ENCODE measurements around the gene LPAR5.
A peak's percentile ranks its signal among the peaks of the same experiment; 100 is the strongest.

The LPAR5 gene

GRCh38 chr12:6607751-6608591 lies 27.8 kb downstream of the LPAR5 start (continued):
- peak; percentile 85 for TF ChIP-seq INSM2 (tag by site-specific recombination; IDR thresholded peaks at IDR 0.05)
- TF ChIP-seq MEIS1 (CRISPR knock-in tag; IDR thresholded peaks at IDR 0.05; ENCODE audit: borderline replicate concordance): no peak
- TF ChIP-seq ZBTB1 (tag by site-specific recombination; IDR thresholded peaks at IDR 0.05): no peak
- peak; percentile 72; the same call in 1 of the 2 replicates for TF ChIP-seq ZNF155 (tag by site-specific recombination; IDR thresholded peaks at IDR 0.05)
- TF ChIP-seq ZNF223 (tag by site-specific recombination; IDR thresholded peaks at IDR 0.05): no peak
- no peak for TF ChIP-seq ZNF658 (tag by site-specific recombination; IDR thresholded peaks at IDR 0.05)
- TF ChIP-seq YY2 (tag by site-specific recombination; IDR thresholded peaks at IDR 0.05): no peak
- peak; percentile 67 for TF ChIP-seq SP7 (tag by site-specific recombination; IDR thresholded peaks at IDR 0.05)
- no peak for TF ChIP-seq SCRT1 (tag by site-specific recombination; IDR thresholded peaks at IDR 0.05; ENCODE audit: borderline replicate concordance)
- peak; percentile 78; the same call in 1 of the 2 replicates for TF ChIP-seq ZNF558 (tag by site-specific recombination; IDR thresholded peaks at IDR 0.05)
- TF ChIP-seq, protein P1, sequence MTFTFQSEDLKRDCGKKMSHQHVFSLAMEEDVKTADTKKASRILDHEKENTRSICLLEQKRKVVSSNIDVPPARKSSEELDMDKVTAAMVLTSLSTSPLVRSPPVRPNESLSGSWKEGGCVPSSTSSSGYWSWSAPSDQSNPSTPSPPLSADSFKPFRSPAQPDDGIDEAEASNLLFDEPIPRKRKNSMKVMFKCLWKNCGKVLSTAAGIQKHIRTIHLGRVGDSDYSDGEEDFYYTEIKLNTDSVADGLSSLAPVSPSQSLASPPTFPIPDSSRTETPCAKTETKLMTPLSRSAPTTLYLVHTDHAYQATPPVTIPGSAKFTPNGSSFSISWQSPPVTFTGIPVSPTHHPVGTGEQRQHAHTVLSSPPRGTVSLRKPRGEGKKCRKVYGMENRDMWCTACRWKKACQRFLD (tag by site-specific recombination; IDR thresholded peaks at IDR 0.05): no peak
- no peak for TF ChIP-seq ZNF354C (tag by site-specific recombination; IDR thresholded peaks at IDR 0.05; ENCODE audit: borderline replicate concordance, low read depth)
- no peak for TF ChIP-seq ZNF274 (IDR thresholded peaks at IDR 0.05; ENCODE audit: low read length)
- no peak for TF ChIP-seq ZNF274 (tag by site-specific recombination; IDR thresholded peaks at IDR 0.05; ENCODE audit: borderline replicate concordance)
- TF ChIP-seq ZNF555 (tag by site-specific recombination; conservative IDR thresholded peaks at IDR 0.05): no peak
- no peak for TF ChIP-seq ZNF747 (tag by site-specific recombination; IDR thresholded peaks at IDR 0.05)
- no peak for TF ChIP-seq MZF1 (tag by site-specific recombination; IDR thresholded peaks at IDR 0.05; ENCODE audit: borderline replicate concordance)
- TF ChIP-seq, protein P2, sequence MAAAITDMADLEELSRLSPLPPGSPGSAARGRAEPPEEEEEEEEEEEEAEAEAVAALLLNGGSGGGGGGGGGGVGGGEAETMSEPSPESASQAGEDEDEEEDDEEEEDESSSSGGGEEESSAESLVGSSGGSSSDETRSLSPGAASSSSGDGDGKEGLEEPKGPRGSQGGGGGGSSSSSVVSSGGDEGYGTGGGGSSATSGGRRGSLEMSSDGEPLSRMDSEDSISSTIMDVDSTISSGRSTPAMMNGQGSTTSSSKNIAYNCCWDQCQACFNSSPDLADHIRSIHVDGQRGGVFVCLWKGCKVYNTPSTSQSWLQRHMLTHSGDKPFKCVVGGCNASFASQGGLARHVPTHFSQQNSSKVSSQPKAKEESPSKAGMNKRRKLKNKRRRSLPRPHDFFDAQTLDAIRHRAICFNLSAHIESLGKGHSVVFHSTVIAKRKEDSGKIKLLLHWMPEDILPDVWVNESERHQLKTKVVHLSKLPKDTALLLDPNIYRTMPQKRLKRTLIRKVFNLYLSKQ (tag by site-specific recombination; IDR thresholded peaks at IDR 0.05; ENCODE audit: borderline replicate concordance): no peak
- TF ChIP-seq ZBTB26 (tag by site-specific recombination; optimal IDR thresholded peaks at IDR 0.05): no peak
- 0 out of 2 replicates have a peak, but pooled peaks have one; percentile 24 for TF ChIP-seq ZNF146 (tag by site-specific recombination; IDR thresholded peaks at IDR 0.05)
- TF ChIP-seq TCF7L2 (IDR thresholded peaks at IDR 0.05; ENCODE audit: borderline replicate concordance, low read depth, low read length): no peak
- no peak for TF ChIP-seq ZNF341 (tag by site-specific recombination; IDR thresholded peaks at IDR 0.05; ENCODE audit: low read depth)
- TF ChIP-seq BCL11A (tag by site-specific recombination; IDR thresholded peaks at IDR 0.05; ENCODE audit: low read depth): peak; percentile 50
- TF ChIP-seq REPIN1 (tag by site-specific recombination; IDR thresholded peaks at IDR 0.05; ENCODE audit: low read depth): no peak
- no peak for TF ChIP-seq CTCF (tag by site-specific recombination; IDR thresholded peaks at IDR 0.05)
- TF ChIP-seq, protein P3, sequence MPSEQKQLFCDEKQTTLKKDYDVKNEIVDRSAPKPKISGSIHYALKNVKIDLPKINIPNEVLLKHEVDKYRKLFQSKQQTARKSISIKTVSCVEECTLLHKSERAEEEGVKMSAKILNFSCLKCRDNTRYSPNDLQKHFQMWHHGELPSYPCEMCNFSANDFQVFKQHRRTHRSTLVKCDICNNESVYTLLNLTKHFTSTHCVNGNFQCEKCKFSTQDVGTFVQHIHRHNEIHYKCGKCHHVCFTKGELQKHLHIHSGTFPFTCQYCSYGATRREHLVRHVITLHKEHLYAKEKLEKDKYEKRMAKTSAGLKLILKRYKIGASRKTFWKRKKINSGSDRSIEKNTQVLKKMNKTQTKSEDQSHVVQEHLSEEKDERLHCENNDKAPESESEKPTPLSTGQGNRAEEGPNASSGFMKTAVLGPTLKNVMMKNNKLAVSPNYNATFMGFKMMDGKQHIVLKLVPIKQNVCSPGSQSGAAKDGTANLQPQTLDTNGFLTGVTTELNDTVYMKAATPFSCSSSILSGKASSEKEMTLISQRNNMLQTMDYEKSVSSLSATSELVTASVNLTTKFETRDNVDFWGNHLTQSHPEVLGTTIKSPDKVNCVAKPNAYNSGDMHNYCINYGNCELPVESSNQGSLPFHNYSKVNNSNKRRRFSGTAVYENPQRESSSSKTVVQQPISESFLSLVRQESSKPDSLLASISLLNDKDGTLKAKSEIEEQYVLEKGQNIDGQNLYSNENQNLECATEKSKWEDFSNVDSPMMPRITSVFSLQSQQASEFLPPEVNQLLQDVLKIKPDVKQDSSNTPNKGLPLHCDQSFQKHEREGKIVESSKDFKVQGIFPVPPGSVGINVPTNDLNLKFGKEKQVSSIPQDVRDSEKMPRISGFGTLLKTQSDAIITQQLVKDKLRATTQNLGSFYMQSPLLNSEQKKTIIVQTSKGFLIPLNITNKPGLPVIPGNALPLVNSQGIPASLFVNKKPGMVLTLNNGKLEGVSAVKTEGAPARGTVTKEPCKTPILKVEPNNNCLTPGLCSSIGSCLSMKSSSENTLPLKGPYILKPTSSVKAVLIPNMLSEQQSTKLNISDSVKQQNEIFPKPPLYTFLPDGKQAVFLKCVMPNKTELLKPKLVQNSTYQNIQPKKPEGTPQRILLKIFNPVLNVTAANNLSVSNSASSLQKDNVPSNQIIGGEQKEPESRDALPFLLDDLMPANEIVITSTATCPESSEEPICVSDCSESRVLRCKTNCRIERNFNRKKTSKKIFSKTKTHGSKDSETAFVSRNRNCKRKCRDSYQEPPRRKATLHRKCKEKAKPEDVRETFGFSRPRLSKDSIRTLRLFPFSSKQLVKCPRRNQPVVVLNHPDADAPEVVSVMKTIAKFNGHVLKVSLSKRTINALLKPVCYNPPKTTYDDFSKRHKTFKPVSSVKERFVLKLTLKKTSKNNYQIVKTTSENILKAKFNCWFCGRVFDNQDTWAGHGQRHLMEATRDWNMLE (tag by site-specific recombination; conservative IDR thresholded peaks at IDR 0.05; ENCODE audit: low read depth): no peak; the same call in none of the 2 replicates
- TF ChIP-seq ZNF391 (tag by site-specific recombination; IDR thresholded peaks at IDR 0.05; ENCODE audit: borderline replicate concordance, low read depth): no peak; the same call in none of the 2 replicates
